ENCODE measurements around the gene ZNF597. TPM values are rescaled to one million over a fixed set of nuclear protein-coding genes. Genes with fewer than 3 reads are reported as not detected.

ZNF597 gene
- total RNA-seq, 2 donors from 2014 or later, result 1.4 to 2.3 TPM

- intact Hi-C loops (cut with DNase I), result no loop called here
- no peak for ATAC-seq
- no peak for DNase-seq
These were observed 16.2 kb upstream of the ZNF597 start for GRCh38 chr16:3459401-3460090.

- intact Hi-C loops (cut with DNase I), result no loop called here
- DNase-seq (no peak), ATAC-seq (no peak)
These were observed 15.6 kb upstream of the ZNF597 start for GRCh38 chr16:3458852-3459361.

- ATAC-seq, result no peak
- intact Hi-C loops (cut with DNase I), result no loop called here
- no peak for DNase-seq
These were observed 15.1 kb upstream of the ZNF597 start for GRCh38 chr16:3458278-3458851.

GRCh38 chr16:3457434-3458252 is 14.3 kb upstream of the ZNF597 start:
- peak; percentile 90 for DNase-seq
- intact Hi-C loops (cut with DNase I), result no loop called here
- ATAC-seq, result peak; percentile 97

- intact Hi-C loops (cut with DNase I), result no loop called here
- ATAC-seq (no peak), DNase-seq (no peak)
These were observed 11.4 kb upstream of the ZNF597 start for GRCh38 chr16:3454631-3455147.

- intact Hi-C loops (cut with DNase I), result no loop called here
- ATAC-seq, result no peak
- DNase-seq, result no peak
These were observed 10.8 kb upstream of the ZNF597 start for GRCh38 chr16:3454093-3454492.

- no peak for DNase-seq
- peak; percentile 67 to 72 for ATAC-seq
- intact Hi-C loops (cut with DNase I), result no loop called here
These were observed 706 bp upstream of the ZNF597 start for GRCh38 chr16:3444032-3444388.

GRCh38 chr16:3439637-3440036 is 3.7 kb downstream of the ZNF597 start:
- no peak for ATAC-seq
- intact Hi-C loops (cut with DNase I), result no loop called here

GRCh38 chr16:3434373-3434772 is 8.9 kb downstream of the ZNF597 start:
- intact Hi-C loops (cut with DNase I), result no loop called here
- ATAC-seq, result no peak
- no peak for DNase-seq

More at GRCh38 chr16:3439637-3440036, 3.7 kb downstream of the ZNF597 start:
- DNase-seq, result no peak

- peak; percentile 71 to 73 for ATAC-seq
- intact Hi-C loops (cut with DNase I), result no loop called here
- peak; percentile 65 for DNase-seq
These were observed 11.5 kb downstream of the ZNF597 start for GRCh38 chr16:3431779-3432219.

GRCh38 chr16:3413730-3414379 is 29.4 kb downstream of the ZNF597 start:
- intact Hi-C loops (cut with DNase I), result no loop called here
- no peak for DNase-seq
- no peak for ATAC-seq

- intact Hi-C loops (cut with DNase I), result no loop called here
- DNase-seq (no peak), ATAC-seq (no peak)
These were observed 34.6 kb downstream of the ZNF597 start for GRCh38 chr16:3408561-3409197.

GRCh38 chr16:3401719-3402397 is 41.4 kb downstream of the ZNF597 start:
- intact Hi-C loops (cut with DNase I), result no loop called here
- ATAC-seq (no peak), DNase-seq (no peak)

GRCh38 chr16:3400779-3401688 is 42.3 kb downstream of the ZNF597 start, which contains the start of the genes ZNF174 and ZSCAN32:
Gene ZNF174 (plus strand): TSS chr16:3401215. CDS start chr16:3402005, 790 bp downstream.
Gene ZSCAN32 (minus strand): TSS chr16:3401004. CDS start chr16:3397557, 3,447 bp downstream.
- DNase-seq (peak; percentile 98), ATAC-seq (peak; percentile 100)
- intact Hi-C loops (cut with DNase I), result no loop called here

GRCh38 chr16:3400446-3400778 is 42.9 kb downstream of the ZNF597 start:
- DNase-seq, result no peak
- ATAC-seq, result no peak
- intact Hi-C loops (cut with DNase I), result no loop called here

- ATAC-seq (no peak), DNase-seq (no peak)
- intact Hi-C loops (cut with DNase I), result no loop called here
These were observed 53.5 kb downstream of the ZNF597 start for GRCh38 chr16:3389663-3390338.

GRCh38 chr16:3388325-3388724 is 55.0 kb downstream of the ZNF597 start:
- ATAC-seq (no peak), DNase-seq (no peak)
- intact Hi-C loops (cut with DNase I), result no loop called here
